Panc1 (cell line): Measurements from ENCODE around the gene LLGL2. TPM values are rescaled to one million over a fixed set of nuclear protein-coding genes. Genes with fewer than 3 reads are reported as not detected.

Experiments used
- ATAC-seq: fragments of 200-7000 bp; cut with Tn5 transposase; 2 replicates; pipeline ENCODE4 v1.9.1; 2020; ENCODE audit warnings: mild to moderate bottlenecking, moderate library complexity
- BruUV-seq: library from RNA; stranded (reverse); fragments of 400-500 nt; replicated peaks from 2 replicates; lab custom pipeline; 2021; lab: Mats Ljungman, UMichigan
- CTCF ChIA-PET: fragments of 300-600 bp; sonication (Branson Sonifier 250); formaldehyde crosslinking; loops from one replicate; lab custom pipeline; 2022; ENCODE audit warnings: antibody characterized with exemption; lab: Charles Lee
- POLR2A ChIA-PET: fragments of 300-600 bp; sonication (Branson Sonifier 250); formaldehyde crosslinking; loops from one replicate; lab custom pipeline; 2022; ENCODE audit warnings: antibody characterized with exemption; lab: Charles Lee
- DNase-seq: peaks from one replicate; pipeline ENCODE4 v3.0.0-alpha.2; 2010; ENCODE audit warnings: low read depth, low spot score
- H3K27ac ChIP-seq: 2 replicates; pipeline ENCODE4 v1.5.1; 2011; ENCODE audit warnings: mild to moderate bottlenecking, low read length, inconsistent platforms
- H3K27me3 ChIP-seq: fragments of 200-500 bp; sonication (Bioruptor generic); 2 replicates; pipeline ENCODE4 v1.6.0; 2014; ENCODE audit warnings: low read length, inconsistent platforms; ENCODE audit not compliant: control insufficient read depth, insufficient read depth
- H3K36me3 ChIP-seq: fragments of 200-500 bp; sonication (Bioruptor generic); 2 replicates; pipeline ENCODE4 v1.5.1; 2014; ENCODE audit warnings: inconsistent platforms, mild to moderate bottlenecking, low read length, moderate library complexity; ENCODE audit not compliant: control insufficient read depth, insufficient read depth
- H3K4me1 ChIP-seq: 2 replicates; pipeline ENCODE4 v1.5.1; 2011; ENCODE audit warnings: inconsistent platforms, mild to moderate bottlenecking, low read length, moderate library complexity; ENCODE audit not compliant: control insufficient read depth, insufficient read depth
- H3K4me3 ChIP-seq, 2 experiments: 2 replicates each; pipeline ENCODE4 v1.5.1; 2011 to 2012; ENCODE audit warnings: low read depth in 2 of 2, low read length in 2 of 2, mild to moderate bottlenecking in 2 of 2, inconsistent platforms in 1 of 2, moderate library complexity in 1 of 2
- H3K9me3 ChIP-seq: fragments of 200-500 bp; sonication (Bioruptor generic); 2 replicates; pipeline ENCODE4 v1.5.1; 2014; ENCODE audit warnings: low read depth, mild to moderate bottlenecking, inconsistent platforms, low read length, moderate library complexity; ENCODE audit not compliant: control insufficient read depth, insufficient read depth
- POLR2AphosphoS5 ChIP-seq: IDR thresholded peaks from 2 replicates; pipeline ENCODE4 v1.6.1; 2012; ENCODE audit warnings: mild to moderate bottlenecking, low read depth, low read length, moderate library complexity
- SIN3A ChIP-seq: IDR thresholded peaks from 2 replicates; pipeline ENCODE4 v1.6.1; 2012; ENCODE audit warnings: low read depth, mild to moderate bottlenecking, low read length, moderate library complexity, borderline replicate concordance; ENCODE audit not compliant: insufficient read depth
- TCF7L2 ChIP-seq: IDR thresholded peaks from 2 replicates; pipeline ENCODE4 v1.6.1; 2011; ENCODE audit warnings: mild to moderate bottlenecking, low read depth, low read length, inconsistent platforms
- in situ Hi-C: cut with HindIII; loops from 2 replicates; pipeline ENCODE4 v1.10.0; 2016; ENCODE audit warnings: low sequenced_read_pairs, low pct_unique_long_range_greater_than_20kb
- intact Hi-C: fragments of 100-400 bp; cut with micrococcal nuclease; formaldehyde crosslinking; loops from one replicate; pipeline ENCODE4 v1.10.0; 2022; ENCODE audit not compliant: unreplicated experiment
- total RNA-seq: library from RNA; stranded (reverse); gene quantifications from one replicate; pipeline ENCODE4 v1.2.1, GENCODE V29; 2021; ENCODE audit not compliant: unreplicated experiment
- TF ChIP-seq, protein P1 (sequence below), 2 experiments: IDR thresholded peaks; 2 replicates each; pipeline ENCODE4 v1.6.1; 2011 to 2012; ENCODE audit warnings: low read depth in 2 of 2, control low read depth in 1 of 2, low read length in 1 of 2, mild to moderate bottlenecking in 1 of 2, moderate library complexity in 1 of 2; ENCODE audit not compliant: insufficient read depth in 1 of 2
- TF ChIP-seq, protein P2 (sequence below): fragments of 450-650 bp; IDR thresholded peaks from 2 replicates; pipeline ENCODE4 v1.5.1; 2017; ENCODE audit warnings: mild to moderate bottlenecking

LLGL2 gene
- total RNA-seq, 1 experiment from 2014 or later: 201 TPM

DNA sequence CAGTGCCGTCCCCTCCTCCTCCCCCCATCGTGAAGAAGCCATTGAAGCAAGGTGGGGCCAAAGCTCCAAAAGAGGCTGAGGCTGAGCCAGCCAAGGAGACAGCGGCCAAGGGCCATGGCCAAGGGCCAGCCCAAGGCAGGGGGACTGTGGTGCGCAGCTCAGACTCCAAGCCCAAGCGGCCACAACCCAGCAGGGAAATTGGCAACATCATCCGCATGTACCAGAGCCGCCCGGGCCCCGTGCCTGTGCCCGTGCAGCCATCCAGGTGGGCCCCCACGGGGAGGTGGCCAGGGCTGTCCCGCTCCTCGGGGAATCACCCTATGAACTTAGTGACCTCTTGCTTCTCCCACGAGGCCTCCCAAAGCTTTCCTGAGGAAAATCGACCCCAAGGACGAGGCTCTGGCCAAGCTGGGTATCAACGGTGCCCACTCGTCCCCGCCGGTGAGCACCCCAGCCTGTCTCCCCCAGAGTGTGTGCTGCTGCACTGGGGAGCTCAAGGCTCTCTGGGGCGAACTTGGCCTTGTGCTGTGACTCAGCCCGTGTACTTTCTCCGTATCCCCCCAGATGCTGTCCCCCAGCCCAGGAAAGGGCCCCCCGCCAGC is 91.1 kb downstream of the LLGL2 start:
- DNase-seq (no peak), ATAC-seq (no peak)
- BruUV-seq: TSS peak; percentile 61
- H3K9me3 ChIP-seq: no peaks in the 10 kb centered on the region
- in situ Hi-C loops (no loop called here), intact Hi-C loops (no loop called here)
- H3K36me3 ChIP-seq: no peaks in the 10 kb centered on the region
- ChIA-PET POLR2A (interaction anchor here (0.9 kb wide), 1 partner anchor 23 kb away, joined by 16 read pairs; no protein-coding TSS in a partner anchor), CTCF (interaction anchor here (0.6 to 1.0 kb wide), 6 partner anchors 15 to 187 kb away, joined by 3 to 4 read pairs (median 3); partner anchors contain the start of gene LLGL2)
- H3K27ac ChIP-seq: no peak overlapping the region
- H3K4me1 ChIP-seq: no peaks in the 10 kb centered on the region
- no peak for TF ChIP-seq POLR2AphosphoS5
- TF ChIP-seq SIN3A: no peak
- no peak overlapping the region for H3K4me3 ChIP-seq
- H3K27me3 ChIP-seq: no peaks in the 10 kb centered on the region

DNA sequence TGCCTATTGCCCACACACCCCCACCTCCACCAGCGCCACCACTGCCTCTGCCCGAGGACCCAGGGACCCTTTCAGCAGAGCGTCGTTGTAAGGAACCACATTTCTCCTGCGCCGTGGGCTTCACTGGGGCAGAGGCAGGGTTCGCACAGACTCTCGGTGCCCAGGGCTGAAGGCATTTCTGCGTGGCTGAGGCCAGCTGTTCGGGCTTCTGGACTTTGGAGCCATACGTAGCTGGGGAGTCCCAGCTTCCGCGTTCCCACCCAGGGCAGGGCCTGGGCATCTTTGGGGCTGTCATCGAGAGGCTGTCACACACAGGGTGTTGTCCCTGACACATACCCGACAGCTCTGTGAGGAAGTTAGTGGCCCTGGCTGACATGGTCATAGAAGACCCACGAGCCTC is 91.7 kb downstream of the LLGL2 start:
- Histone ChIP-seq H3K9me3 (no peaks in the 10 kb centered on the region), H3K4me1 (no peaks in the 10 kb centered on the region), H3K27me3 (no peaks in the 10 kb centered on the region), H3K36me3 (no peaks in the 10 kb centered on the region), H3K4me3 (no peak overlapping the region), H3K27ac (no peak overlapping the region)
- TF ChIP-seq, protein P1, sequence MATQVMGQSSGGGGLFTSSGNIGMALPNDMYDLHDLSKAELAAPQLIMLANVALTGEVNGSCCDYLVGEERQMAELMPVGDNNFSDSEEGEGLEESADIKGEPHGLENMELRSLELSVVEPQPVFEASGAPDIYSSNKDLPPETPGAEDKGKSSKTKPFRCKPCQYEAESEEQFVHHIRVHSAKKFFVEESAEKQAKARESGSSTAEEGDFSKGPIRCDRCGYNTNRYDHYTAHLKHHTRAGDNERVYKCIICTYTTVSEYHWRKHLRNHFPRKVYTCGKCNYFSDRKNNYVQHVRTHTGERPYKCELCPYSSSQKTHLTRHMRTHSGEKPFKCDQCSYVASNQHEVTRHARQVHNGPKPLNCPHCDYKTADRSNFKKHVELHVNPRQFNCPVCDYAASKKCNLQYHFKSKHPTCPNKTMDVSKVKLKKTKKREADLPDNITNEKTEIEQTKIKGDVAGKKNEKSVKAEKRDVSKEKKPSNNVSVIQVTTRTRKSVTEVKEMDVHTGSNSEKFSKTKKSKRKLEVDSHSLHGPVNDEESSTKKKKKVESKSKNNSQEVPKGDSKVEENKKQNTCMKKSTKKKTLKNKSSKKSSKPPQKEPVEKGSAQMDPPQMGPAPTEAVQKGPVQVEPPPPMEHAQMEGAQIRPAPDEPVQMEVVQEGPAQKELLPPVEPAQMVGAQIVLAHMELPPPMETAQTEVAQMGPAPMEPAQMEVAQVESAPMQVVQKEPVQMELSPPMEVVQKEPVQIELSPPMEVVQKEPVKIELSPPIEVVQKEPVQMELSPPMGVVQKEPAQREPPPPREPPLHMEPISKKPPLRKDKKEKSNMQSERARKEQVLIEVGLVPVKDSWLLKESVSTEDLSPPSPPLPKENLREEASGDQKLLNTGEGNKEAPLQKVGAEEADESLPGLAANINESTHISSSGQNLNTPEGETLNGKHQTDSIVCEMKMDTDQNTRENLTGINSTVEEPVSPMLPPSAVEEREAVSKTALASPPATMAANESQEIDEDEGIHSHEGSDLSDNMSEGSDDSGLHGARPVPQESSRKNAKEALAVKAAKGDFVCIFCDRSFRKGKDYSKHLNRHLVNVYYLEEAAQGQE (IDR thresholded peaks at IDR 0.05; ENCODE audit: insufficient read depth in 1 of 2, low read depth in 2 of 2, low read length in 1 of 2): no peak
- TF ChIP-seq, protein P2, sequence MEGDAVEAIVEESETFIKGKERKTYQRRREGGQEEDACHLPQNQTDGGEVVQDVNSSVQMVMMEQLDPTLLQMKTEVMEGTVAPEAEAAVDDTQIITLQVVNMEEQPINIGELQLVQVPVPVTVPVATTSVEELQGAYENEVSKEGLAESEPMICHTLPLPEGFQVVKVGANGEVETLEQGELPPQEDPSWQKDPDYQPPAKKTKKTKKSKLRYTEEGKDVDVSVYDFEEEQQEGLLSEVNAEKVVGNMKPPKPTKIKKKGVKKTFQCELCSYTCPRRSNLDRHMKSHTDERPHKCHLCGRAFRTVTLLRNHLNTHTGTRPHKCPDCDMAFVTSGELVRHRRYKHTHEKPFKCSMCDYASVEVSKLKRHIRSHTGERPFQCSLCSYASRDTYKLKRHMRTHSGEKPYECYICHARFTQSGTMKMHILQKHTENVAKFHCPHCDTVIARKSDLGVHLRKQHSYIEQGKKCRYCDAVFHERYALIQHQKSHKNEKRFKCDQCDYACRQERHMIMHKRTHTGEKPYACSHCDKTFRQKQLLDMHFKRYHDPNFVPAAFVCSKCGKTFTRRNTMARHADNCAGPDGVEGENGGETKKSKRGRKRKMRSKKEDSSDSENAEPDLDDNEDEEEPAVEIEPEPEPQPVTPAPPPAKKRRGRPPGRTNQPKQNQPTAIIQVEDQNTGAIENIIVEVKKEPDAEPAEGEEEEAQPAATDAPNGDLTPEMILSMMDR: no peak
- no peak for TF ChIP-seq SIN3A
- TF ChIP-seq POLR2AphosphoS5: no peak
- TF ChIP-seq TCF7L2: no peak
- ChIA-PET POLR2A (interaction anchor here (0.9 kb wide), 1 partner anchor 23 kb away, joined by 16 read pairs; no protein-coding TSS in a partner anchor), CTCF (interaction anchor here (0.6 kb wide), 3 partner anchors 92 to 130 kb away, joined by 3 to 4 read pairs (median 3); partner anchors contain the start of gene LLGL2)
- ATAC-seq (no peak), DNase-seq (no peak)
- in situ Hi-C loops: no loop called here
- intact Hi-C loops: no loop called here
- BruUV-seq: no TSS peak

DNA sequence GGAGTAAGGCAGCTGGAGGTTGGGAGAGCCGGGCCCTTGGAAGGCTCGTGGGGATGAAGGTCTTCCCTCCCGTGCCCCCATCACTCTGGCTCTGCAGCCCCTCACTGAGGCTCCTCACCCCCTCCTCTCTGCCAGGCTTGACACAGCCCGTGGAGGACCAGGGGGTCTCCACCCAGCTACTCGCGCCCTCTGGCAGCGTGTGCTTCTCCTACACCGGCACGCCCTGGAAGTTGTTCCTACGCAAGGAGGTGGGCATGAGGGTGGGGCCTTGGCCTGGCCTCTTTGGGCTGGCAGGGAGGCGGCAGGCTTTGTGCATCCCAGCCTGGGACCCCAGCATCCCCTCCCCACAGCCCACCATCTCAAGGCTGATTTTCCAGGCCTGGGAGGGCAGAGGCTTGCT is 92.2 kb downstream of the LLGL2 start:
- CTCF ChIA-PET: no interaction called here
- H3K27ac ChIP-seq: no peak overlapping the region
- TF ChIP-seq, protein P1 (IDR thresholded peaks at IDR 0.05; ENCODE audit: insufficient read depth in 1 of 2, low read depth in 2 of 2, low read length in 1 of 2): no peak
- TF ChIP-seq SIN3A (no peak), TCF7L2 (no peak), POLR2AphosphoS5 (no peak)
- TF ChIP-seq, protein P2: no peak
- BruUV-seq: no TSS peak
- intact Hi-C loops (no loop called here), in situ Hi-C loops (no loop called here)
- DNase-seq: no peak
- H3K4me1 ChIP-seq: no peaks in the 10 kb centered on the region
- ATAC-seq: no peak
- H3K9me3 ChIP-seq: no peaks in the 10 kb centered on the region
- POLR2A ChIA-PET: interaction anchor here (0.9 kb wide), 1 partner anchor 24 kb away, joined by 16 read pairs; no protein-coding TSS in a partner anchor
- no peak overlapping the region for H3K4me3 ChIP-seq
- H3K27me3 ChIP-seq: no peaks in the 10 kb centered on the region
- no peaks in the 10 kb centered on the region for H3K36me3 ChIP-seq
